GM19467 (cell line): ENCODE data around the gene MFSD2B.
"Not testable (repeated sequence)": the region's sequence is repeated elsewhere in the genome, so short reads cannot be mapped to it uniquely, and the experiment has no call there.

ENCODE experiments used
- ATAC-seq: cut with Tn5 transposase; IDR thresholded peaks from one replicate; pipeline ENCODE4 v1.9.1; 2021; ENCODE audit warnings: mild to moderate bottlenecking, moderate library complexity; ENCODE audit not compliant: unreplicated experiment

The MFSD2B gene

DNA sequence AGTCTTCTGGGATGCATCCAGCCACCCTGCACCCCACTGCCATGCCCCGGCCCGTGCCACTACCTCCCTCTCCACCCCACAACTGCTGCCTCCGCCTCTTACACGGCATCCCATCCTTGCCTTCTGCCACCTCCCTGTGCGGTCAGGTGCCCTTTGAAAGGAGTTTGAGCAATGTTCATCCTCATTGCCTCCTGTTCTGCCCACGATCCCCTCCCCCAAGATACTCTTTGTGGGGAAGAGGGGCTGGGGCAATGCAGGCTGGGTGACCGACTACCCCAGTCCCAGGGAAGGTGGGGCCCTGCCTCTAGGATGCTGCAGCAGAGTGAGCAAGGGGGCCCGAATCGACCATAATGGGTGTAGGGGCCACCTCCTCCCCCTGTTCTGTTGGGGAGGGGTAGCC is 8.4 kb downstream of the MFSD2B start:
- ATAC-seq, result no peak

DNA sequence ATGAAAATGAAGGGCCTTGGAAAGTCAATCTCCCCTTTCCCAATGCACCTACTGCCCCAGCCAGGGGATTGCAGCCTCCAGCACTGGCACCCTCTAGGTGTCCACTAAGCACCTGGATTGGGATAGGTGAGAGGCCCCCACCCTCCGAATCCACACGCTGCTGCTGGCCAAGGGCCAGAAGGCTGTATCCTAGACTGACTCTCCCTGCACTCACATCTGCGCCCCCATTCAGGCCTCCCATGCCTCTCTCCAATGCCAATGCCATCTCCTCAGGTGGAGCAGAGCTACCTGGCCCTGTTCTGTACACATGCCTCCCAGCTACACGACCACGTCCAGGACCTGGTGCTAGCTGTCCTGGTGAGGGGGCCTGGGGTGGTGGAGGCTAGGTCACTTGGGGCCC is 9.8 kb downstream of the MFSD2B start:
- ATAC-seq, result no peak

DNA sequence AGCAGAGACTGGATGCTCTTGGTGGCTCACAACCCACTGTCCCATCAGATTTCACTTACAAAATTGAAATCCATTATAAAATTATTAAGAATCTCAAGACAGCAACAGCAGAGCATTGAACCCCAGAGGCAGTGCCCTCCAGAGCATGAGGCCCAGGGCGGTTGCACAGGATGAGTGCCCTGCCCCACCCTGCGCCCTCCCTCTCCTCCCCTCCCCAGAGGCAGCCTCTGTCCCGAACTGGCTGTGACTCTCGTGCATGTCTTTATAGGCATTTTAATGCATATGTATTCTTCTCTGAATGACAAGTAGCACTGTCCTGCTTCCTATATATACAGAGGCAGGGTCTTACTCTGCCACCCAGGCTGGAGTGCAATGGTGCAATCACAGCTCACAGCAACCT is 10.4 kb downstream of the MFSD2B start:
- ATAC-seq, result no peak

DNA sequence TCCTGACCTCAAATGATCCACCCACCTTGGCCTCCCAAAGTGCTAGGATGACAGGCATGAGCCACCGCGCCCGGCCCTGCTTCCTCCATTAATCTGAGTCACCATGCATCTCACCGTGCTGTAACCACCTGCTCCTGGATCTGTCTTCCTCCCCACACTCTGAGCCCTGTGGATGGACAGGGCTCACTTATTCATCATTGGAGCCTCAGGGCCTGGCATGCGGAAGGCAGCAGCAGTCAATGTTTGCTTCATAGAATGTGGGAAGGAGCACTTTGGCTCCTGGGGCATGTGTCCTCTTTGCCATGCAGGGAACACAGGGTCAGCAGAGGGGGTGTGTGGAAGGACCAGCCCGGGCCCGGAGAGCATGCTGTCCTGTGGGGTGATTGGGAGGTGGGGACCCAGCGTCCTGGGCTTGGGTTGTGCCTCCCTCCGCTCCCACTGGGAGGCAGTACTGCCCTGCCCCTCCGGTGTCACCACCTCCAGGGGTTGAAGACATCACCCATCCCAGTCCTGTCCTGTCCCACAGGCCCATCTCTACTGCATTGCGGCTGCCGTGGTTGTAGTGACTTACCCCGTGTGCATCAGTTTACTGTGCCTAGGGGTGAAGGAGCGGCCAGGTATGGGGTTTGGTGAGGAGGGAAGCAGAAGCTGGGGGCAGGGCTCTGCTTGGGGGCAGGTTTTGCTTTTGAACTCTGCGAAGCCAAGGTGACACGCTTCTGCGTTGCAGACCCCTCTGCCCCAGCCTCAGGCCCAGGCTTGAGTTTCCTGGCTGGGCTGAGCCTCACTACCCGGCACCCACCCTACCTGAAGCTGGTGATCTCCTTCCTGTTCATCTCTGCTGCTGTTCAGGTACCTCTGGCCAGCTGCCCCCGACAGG is 11.5 kb downstream of the MFSD2B start:
- no peak for ATAC-seq

DNA sequence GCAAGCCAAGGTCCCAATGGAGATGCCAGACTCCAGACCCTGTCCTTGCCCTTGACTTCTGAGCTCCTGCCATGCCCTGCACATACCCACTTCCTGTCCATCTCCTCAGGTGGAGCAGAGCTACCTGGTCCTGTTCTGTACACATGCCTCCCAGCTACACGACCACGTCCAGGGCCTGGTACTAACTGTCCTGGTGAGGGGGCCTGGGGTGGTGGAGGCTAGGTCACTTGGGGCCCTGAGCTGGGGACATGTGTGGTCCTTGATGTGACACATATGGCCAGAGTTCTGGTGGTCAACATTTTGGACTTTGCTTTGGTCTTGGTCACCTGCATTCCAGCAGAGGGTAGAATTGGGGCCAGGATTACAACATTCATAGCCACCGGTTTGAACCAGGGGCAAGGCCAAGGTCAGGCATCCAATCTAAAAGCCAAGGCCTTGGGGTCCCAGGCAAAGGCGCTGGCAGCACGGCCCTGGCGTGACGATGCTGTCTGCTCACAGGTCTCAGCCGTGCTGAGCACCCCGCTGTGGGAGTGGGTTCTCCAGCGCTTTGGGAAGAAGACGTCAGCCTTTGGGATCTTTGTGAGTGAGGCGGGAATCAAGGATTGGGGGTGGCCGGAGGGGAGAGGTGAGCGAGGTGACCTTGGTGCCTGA is 12.6 kb downstream of the MFSD2B start:
- ATAC-seq, result no peak

DNA sequence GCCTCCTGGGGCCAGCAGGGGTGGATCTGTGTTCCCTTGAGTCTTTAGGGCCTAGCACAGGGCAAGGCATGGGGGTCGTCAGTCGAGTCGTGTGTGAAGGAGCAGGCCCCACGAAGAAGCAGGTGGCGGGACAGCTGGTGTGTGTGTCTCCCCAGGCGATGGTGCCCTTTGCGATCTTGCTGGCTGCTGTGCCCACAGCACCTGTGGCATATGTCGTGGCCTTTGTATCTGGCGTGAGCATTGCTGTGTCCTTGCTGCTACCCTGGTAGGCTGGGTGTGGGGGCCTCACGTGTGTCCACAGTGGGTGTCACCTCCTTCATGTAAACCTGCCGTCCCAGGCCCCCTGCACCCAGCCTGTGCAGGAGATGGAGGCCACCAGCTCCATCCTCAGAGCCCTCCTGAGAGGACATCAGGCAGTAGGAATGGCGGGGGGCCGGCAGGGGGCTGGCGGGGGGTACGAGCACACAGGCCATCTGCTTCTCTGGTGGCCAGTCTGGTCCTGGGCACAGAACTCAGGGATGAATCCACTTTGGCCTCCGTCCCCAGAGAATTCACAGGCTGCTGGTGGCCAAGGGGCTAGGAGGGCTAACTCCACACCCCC is 13.2 kb downstream of the MFSD2B start:
- ATAC-seq, result no peak

DNA sequence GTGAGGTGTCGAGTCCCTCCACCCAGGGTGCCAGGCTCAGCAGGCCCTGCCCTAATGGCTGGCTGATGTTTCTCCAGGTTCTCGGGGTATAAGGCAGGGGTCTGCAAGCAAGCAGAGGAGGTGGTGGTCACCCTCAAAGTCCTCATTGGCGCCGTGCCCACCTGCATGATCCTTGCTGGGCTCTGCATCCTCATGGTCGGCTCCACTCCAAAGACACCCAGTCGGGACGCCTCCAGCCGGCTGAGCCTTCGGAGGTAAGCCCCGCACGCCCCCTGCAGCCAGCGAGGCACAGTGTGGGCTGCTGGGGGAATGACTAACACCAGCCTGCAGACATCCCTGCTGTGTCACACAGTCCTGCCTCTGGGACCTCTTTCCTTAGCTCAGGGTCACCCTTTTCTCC is 14.1 kb downstream of the MFSD2B start:
- no peak for ATAC-seq

DNA sequence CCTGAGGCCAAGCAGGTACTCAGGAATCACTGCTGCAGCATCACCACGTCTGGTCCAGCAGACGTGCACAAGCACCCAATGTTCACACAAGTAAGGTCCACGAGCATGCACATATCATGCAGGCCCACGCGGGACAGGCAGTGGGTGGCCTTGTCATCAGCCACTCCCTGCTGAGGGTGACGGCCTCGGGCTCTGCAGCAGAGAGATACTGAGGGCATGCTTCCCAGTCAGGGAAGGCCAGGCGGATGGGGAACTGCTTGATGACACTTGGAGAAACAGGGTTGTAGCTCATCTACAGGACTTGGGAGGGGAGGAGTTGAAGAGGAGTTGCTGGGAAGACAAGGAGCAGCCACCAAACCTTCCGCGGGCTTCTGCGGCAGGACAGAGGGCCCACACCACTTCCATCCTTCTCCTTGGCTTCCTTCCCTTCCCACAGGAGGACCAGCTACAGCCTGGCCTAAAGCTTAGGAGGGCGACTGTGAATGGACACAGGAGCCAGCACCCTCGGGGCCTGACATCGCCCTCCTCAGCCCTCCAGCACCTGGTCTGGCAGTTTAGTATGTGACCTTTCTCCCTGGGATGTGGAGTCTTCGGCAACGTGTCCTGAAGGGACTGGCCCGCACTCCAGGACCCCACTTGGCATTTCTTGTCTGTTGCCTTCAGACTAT is 15.2 kb downstream of the MFSD2B start:
- no peak for ATAC-seq

DNA sequence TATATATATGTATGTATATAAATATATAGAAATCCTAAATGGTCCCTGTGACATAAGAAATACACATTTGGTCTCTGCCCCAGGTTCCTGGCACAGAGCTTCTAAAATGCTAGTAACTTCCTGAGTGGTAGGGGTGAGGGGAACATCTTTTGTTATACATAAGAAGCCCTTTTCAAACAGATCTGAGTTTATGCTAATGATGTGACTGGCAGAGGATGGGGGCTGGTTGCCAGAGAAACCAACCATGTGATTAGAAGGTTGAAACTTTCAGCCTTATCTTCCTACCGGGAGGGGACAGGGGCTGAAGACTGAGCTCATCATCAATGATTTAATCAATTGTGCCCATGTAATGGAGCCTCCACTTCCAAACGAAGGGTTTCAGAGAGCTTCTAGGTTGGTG is 16.3 kb downstream of the MFSD2B start:
- no peak for ATAC-seq

DNA sequence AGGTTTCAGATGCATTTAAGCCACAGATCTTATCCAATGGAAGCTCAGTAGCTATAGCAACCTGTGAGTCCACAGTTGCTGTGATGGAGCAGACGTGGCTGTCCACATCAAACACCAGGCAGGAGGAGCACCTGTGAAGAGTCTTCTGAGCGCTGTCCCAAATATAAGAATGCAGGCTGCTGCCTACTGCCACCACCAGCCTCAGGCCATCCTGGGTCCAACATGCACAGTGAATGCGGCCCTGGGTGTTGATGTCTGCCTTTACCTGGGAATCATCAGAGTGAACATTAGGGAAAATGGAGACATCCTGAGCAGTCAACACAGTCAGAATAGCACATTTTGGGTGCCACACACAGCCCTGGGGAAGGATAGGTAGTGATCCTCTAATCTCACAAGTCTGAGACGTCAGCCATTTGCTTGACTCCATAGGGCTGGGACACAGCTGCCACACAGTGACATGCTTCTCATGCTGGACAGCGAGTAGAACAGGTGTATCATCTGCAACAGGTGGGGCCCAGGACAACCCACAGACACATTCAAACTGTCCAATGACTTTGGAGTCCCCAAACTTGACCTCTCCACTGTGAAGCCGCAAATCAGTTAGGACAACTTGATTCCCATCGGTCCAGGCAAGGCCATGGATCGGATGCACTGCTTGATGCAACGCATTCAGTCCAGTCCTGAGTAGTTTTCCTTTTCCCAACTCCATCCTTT is 29.1 kb downstream of the MFSD2B start:
- ATAC-seq, result no peak

DNA sequence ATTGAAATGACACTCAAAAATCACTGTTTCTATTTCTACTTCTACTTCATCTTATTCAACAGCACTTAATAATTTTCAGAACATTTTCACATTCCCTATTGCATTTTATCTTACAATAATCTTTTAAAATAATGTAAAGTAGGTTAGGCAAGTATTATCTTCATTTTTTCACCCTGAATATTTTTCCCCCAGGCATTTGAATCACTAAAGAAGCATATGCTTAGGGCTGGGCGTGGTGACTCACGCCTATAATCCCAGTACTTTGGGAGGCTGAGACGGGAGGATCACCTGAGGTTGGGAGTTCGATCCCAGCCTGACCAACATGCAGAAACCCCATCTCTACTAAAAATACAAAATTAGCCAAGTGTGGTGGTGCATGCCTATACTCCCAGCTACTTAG is 30.6 kb downstream of the MFSD2B start:
- no peak for ATAC-seq

DNA sequence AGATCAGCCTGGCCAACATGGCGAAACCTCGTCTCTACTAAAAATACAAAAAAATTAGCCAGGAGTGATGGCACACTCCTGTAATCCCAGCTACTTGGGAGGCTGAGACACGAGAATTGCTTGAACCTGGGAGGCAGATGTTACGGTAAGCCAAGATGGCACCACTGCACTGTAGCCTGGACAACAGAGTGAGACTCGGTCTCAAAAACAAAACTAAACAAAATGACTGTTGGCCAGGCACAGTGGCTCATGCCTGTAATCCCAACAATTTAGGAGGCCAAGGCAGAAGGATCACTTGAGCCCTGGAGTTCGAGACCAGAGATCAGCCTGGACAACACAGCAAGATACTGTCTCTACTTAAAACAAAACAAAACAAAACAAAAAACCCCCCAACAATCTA is 33.2 kb downstream of the MFSD2B start:
- not testable (repeated sequence) for ATAC-seq

DNA sequence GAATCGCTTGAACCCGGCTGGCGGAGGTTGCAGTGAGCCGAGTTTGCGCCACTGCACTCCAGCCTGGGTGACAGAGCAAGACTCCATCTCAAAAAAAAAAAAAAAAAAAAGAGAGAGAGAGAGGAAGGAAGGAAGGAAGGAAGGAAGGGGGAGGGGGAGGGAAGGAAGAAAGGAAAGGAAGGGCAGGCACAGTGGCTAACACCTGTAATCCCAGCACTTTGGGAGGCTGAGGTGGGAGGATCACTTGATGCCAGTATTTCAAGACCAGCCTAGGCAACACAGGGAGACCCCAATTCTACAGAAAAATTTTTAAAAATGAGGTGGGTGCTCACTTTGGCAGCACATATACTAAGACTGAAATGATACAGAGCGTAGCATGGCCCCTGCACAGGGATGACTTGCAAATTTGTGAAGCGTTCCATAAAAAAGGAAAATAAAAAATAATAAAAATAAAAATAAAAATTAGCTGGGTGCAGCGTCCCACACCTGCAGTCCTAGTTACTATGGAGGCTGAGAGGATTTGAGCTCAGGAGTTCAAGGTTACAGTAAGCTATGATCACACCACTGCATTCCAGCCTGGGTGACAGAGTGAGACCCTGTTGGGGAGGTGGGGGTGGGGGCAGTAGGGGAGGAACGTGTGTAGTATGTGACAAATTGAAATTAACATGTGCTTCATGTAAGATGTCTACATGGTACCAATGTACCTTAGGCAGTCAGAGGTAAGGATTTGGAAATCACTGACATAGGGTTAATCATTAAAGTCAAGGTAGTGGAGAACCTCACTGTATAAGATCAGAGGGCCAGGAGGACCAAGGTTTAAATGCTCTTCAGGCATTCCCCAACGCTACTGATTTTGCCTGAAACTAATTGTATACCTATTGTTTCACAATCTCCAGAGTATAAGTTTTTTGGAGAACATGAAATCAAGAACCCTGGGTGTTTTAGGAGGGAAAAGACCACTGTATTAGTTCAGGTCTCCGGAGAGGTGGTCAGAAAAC is 35.9 kb downstream of the MFSD2B start:
- no peak for ATAC-seq

DNA sequence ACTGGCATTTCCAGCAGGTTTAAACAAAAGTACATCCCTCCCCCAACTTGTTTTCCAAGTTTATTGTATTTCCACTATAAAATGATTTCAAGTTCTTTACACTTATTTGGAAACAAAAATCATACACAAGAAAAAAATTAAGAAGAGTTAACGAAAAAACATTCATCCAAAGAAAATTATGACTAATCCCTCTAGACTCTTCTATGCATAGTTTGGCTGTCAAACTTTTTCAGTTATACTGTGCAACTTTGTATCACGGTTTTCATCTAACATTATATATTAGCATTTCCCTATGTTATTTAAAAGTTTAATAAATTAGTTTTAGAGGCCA is 36.7 kb downstream of the MFSD2B start:
- ATAC-seq, result no peak

DNA sequence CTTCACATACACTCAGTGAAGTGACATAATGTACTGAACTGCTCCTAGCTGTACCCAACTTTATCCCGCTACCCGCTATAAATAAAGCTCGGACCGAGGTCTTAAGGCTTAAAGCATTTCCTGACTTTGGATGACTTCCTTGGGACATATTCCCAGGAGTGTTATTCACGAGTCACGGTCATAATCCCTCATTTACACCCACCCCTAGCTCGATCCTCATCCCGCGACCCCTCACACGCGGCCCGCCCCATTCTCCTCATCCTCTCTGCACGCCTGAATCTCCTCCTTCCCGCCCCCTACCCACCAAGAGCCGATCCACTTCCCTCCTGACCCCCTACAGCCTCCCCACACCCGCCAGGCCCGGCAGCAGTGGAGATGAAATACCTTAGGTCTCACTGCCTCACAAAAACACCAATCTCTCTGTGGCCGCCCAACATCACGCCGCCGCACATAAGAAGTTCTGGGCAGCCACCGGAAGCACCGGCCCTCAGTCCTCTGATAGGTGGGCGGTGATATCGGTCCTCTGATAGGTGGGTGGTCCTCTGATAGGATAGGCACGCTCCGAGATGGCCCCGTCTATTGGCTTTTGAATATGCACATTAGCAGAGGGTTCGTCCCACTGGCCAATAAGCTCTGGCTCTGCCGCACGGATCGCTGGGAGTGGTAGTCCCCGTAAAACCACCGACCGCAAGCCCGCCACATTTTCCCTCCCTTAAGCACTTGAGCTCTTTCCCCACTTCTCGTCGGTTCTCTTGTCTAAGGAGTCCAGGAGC is 37.2 kb downstream of the MFSD2B start, which contains the start of gene WDCP:
Gene WDCP (minus strand): TSS at position 462 of the 773 bp plus-strand sequence. CDS start 7,897 bp downstream, outside the sequence.
- peak; percentile 100 for ATAC-seq

DNA sequence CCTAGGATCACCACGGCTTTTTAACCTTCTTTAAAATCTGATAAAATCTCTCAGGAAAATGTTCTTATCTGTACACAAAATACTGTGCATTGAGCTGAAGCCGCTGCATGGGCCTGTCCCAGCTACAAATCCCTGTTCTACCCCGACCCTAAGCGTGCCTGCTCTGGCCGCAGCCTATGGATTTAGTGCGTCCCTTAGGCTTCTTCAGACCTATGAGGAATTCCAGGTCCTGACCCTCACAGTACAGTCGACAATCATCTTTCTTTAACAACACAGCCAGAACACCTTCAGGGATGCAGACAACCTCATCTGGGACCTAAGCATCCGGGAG is 37.8 kb downstream of the MFSD2B start:
- ATAC-seq, result no peak

DNA sequence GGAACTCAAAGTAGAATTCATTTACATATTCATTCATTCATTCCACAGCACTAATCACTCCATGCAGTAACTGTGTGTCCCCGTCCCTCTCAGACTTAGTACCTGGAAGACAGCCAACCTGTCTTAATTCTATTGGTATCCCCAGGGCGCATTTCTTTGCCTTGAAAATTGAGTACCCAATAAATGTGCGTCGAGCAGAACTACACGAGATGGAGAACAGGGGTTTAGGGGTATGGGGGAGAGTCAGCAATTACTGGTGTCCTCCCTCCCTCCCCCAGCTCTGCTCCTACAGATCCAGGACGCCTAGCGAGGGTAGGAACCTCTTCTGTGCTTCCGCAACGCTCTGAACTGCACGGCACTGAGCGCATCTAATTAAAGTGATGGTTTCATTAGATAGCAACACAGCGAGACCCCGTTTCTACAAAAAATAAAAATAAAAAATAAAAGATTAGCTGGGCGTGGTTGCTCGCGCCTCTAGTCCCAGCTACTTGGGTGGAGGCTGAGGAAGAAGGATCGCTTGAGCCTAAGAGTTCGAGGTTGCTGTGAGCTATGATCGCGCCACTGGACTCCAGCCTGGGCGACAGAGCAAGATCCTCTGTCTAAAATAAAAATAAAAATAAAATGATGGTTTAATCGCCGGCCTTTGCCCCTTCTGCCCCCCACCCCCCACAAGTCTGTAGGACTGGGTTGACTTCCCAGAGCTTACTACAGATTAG is 39.0 kb downstream of the MFSD2B start:
- ATAC-seq, result no peak

DNA sequence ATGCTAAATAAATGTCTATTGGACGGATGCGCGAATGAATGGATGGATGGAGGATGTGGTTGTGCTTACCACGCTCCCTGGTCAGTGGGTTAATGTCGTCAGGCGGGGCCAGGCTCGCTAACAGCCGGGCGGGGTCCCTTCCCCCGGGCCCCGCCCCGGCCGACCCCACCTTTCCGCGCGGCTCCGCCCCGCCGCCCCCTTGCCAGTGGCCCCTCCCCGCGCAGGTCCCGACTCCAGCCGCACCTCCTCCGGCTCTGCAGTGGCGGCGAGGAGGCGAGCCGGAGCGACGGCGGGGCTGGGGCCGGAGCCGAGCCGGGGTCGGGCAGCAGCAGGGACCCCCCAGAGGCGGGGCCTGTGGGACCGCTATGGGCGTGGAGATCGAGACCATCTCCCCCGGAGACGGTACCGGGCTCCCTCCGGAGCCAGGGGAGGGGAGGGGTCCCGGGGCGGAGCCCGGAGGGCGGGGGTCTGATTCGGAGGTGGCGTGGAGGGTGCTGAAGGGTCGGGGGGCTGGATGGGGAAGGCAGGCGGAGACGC is 39.7 kb downstream of the MFSD2B start, which contains the start of gene FKBP1B:
Gene FKBP1B (plus strand): TSS at position 257 of the 537 bp plus-strand sequence. CDS start 109 bp downstream, at position 366.
- no peak for ATAC-seq
